HCT116 (cell line): ENCODE measurements around the gene SSR2. TPM values are rescaled to one million over a fixed set of nuclear protein-coding genes. Genes with fewer than 3 reads are reported as not detected.

Source experiments
- ATAC-seq: fragments of 200-7000 bp; cut with Tn5 transposase; 2 replicates; pipeline ENCODE4 v1.9.1; 2020; ENCODE audit warnings: mild to moderate bottlenecking, moderate library complexity
- BruUV-seq: library from RNA; stranded (reverse); fragments of 400-500 nt; replicated peaks from 2 replicates; lab custom pipeline; 2021; lab: Mats Ljungman, UMichigan
- CTCF ChIA-PET: fragments of 300-600 bp; sonication (Branson Sonifier 250); formaldehyde crosslinking; loops from one replicate; lab custom pipeline; 2021; ENCODE audit warnings: antibody characterized with exemption; lab: Charles Lee
- POLR2A ChIA-PET: fragments of 300-600, 350-600 bp; sonication (Branson Sonifier 250); formaldehyde crosslinking; loops from one replicate; lab custom pipeline; 2021; ENCODE audit warnings: antibody characterized with exemption; lab: Charles Lee
- RAD21 ChIA-PET, 2 experiments: fragments of 300-600 bp; sonication (Branson Sonifier 250); formaldehyde crosslinking; loops; one replicate each; lab custom pipeline; 2023; ENCODE audit warnings: low total read pairs in 2 of 2; ENCODE audit not compliant: uncharacterized antibody in 2 of 2, unreplicated experiment in 2 of 2, low non-redundant PET in 1 of 2; lab: Charles Lee
- DNase-seq: peaks from one replicate; pipeline ENCODE4 v3.0.0-alpha.2; 2010; ENCODE audit warnings: low read depth, low spot score
- H2AFZ ChIP-seq: fragments of 200-600 bp; shearing (Covaris generic), sonication (generic); 2 replicates; pipeline ENCODE4 v1.6.1; 2017; ENCODE audit warnings: low read depth, mixed run types, mixed read lengths, antibody characterized with exemption, low read length; ENCODE audit not compliant: poor library complexity, severe bottlenecking
- H3K27ac ChIP-seq: 2 replicates; pipeline ENCODE4 v1.5.1; 2012; ENCODE audit warnings: low read depth, low read length
- H3K27me3 ChIP-seq: fragments of 200-600 bp; sonication (generic); 2 replicates; pipeline ENCODE4 v1.6.1; 2016; ENCODE audit warnings: mixed run types, low read length, mixed read lengths; ENCODE audit not compliant: insufficient read depth
- H3K36me3 ChIP-seq, 2 experiments: fragments of 200-500 bp in 1 of 2; fragments of 200-600 bp in 1 of 2; sonication (Bioruptor generic) in 1 of 2; sonication (generic) in 1 of 2; 2 replicates each; pipeline versions ENCODE4 v1.5.1 to v1.6.1; 2014 to 2016; ENCODE audit warnings: low read length in 2 of 2, inconsistent platforms in 1 of 2, mixed read lengths in 1 of 2, mixed run types in 1 of 2; ENCODE audit not compliant: insufficient read depth in 2 of 2, control insufficient read depth in 1 of 2
- H3K4me1 ChIP-seq, 2 experiments: fragments of 200-600 bp in 1 of 2; sonication (generic) in 1 of 2; 2 replicates each; pipeline versions ENCODE4 v1.5.1 to v1.6.1; 2012 to 2017; ENCODE audit warnings: low read length in 2 of 2, inconsistent platforms in 1 of 2, mild to moderate bottlenecking in 1 of 2, mixed read lengths in 1 of 2, mixed run types in 1 of 2, moderate library complexity in 1 of 2; ENCODE audit not compliant: insufficient read depth in 2 of 2, control insufficient read depth in 1 of 2
- H3K4me2 ChIP-seq: fragments of 200-600 bp; sonication (generic); 2 replicates; pipeline ENCODE4 v1.6.1; 2017; ENCODE audit warnings: mixed run types, low read length, mixed read lengths
- H3K4me3 ChIP-seq, 2 experiments: fragments of 200-600 bp in 1 of 2; sonication (generic) in 1 of 2; replicated peaks in 1 of 2; 2 replicates each; pipeline ENCODE4 v1.5.1; 2011 to 2016; ENCODE audit warnings: low read length in 2 of 2, control low read depth in 1 of 2, low read depth in 1 of 2, mild to moderate bottlenecking in 1 of 2, mixed read lengths in 1 of 2, mixed run types in 1 of 2
- H3K79me2 ChIP-seq: fragments of 200-600 bp; sonication (generic); 2 replicates; pipeline ENCODE4 v1.6.1; 2017; ENCODE audit warnings: mild to moderate bottlenecking, mixed run types, low read length, moderate library complexity, mixed read lengths; ENCODE audit not compliant: insufficient read depth
- H3K9ac ChIP-seq: fragments of 200-600 bp; sonication (generic); 2 replicates; pipeline ENCODE4 v1.6.1; 2016; ENCODE audit warnings: low read length, mixed read lengths
- H3K9me2 ChIP-seq: fragments of 200-600 bp; sonication (generic), shearing (Covaris generic); 2 replicates; pipeline ENCODE4 v1.6.1; 2017; ENCODE audit warnings: mixed run types, mild to moderate bottlenecking, moderate library complexity; ENCODE audit not compliant: insufficient read depth
- H3K9me3 ChIP-seq, 2 experiments: fragments of 200-500 bp in 1 of 2; fragments of 200-600 bp in 1 of 2; sonication (Bioruptor generic) in 1 of 2; sonication (generic) in 1 of 2; 2 replicates each; pipeline ENCODE4 v1.6.1; 2014 to 2017; ENCODE audit warnings: low read length in 2 of 2, mixed read lengths in 2 of 2, inconsistent platforms in 1 of 2, low read depth in 1 of 2, mild to moderate bottlenecking in 1 of 2, mixed run types in 1 of 2, moderate library complexity in 1 of 2; ENCODE audit not compliant: control insufficient read depth in 1 of 2, insufficient read depth in 1 of 2
- H4K20me1 ChIP-seq: fragments of 200-600 bp; sonication (generic), shearing (Covaris generic); 2 replicates; pipeline ENCODE4 v1.6.1; 2017; ENCODE audit warnings: mixed run types, mild to moderate bottlenecking, moderate library complexity; ENCODE audit not compliant: insufficient read depth
- CEBPB ChIP-seq: IDR thresholded peaks from 2 replicates; pipeline ENCODE4 v1.6.1; 2012; ENCODE audit warnings: low read depth
- EZH2phosphoT487 ChIP-seq: fragments of 200-600 bp; IDR thresholded peaks from 2 replicates; pipeline ENCODE4 v1.6.1; 2018; ENCODE audit warnings: antibody characterized with exemption, borderline replicate concordance
- JUND ChIP-seq: IDR thresholded peaks from 2 replicates; pipeline ENCODE4 v1.6.1; 2012
- POLR2A ChIP-seq: IDR thresholded peaks from 2 replicates; pipeline ENCODE4 v1.7.0; 2011; ENCODE audit warnings: borderline replicate concordance; ENCODE audit not compliant: insufficient read depth, insufficient read length; ENCODE audit errors: extremely low read depth
- POLR2AphosphoS5 ChIP-seq: IDR thresholded peaks from 2 replicates; pipeline ENCODE4 v1.6.1; 2011; ENCODE audit warnings: mild to moderate bottlenecking, low read depth, low read length, moderate library complexity
- RAD21 ChIP-seq: IDR thresholded peaks from 2 replicates; pipeline ENCODE4 v1.6.1; 2012; ENCODE audit warnings: low read depth, mild to moderate bottlenecking
- SP1 ChIP-seq: IDR thresholded peaks from 2 replicates; pipeline ENCODE4 v1.6.1; 2012; ENCODE audit warnings: low read depth
- SRF ChIP-seq: IDR thresholded peaks from 2 replicates; pipeline ENCODE4 v1.6.1; 2012; ENCODE audit warnings: low read depth
- TCF7L2 ChIP-seq: IDR thresholded peaks from 2 replicates; pipeline ENCODE4 v1.7.0; 2011; ENCODE audit warnings: borderline replicate concordance, inconsistent platforms; ENCODE audit not compliant: insufficient read depth, insufficient read length; ENCODE audit errors: extremely low read depth
- ZFX ChIP-seq: fragments of 450-650 bp; IDR thresholded peaks from 2 replicates; pipeline ENCODE4 v1.6.1; 2017
- ZNF274 ChIP-seq: fragments of 200-500 bp; sonication (Bioruptor generic); IDR thresholded peaks from 2 replicates; pipeline ENCODE4 v1.6.1; 2014; ENCODE audit warnings: mild to moderate bottlenecking, low read depth, low read length, inconsistent platforms
- intact Hi-C: fragments of 100-400 bp; cut with micrococcal nuclease; formaldehyde crosslinking; loops from 2 replicates; pipeline ENCODE4 v1.10.0; 2022
- total RNA-seq: library from RNA; stranded (reverse); gene quantifications from one replicate; pipeline ENCODE4 v1.2.1, GENCODE V29; 2021; ENCODE audit not compliant: unreplicated experiment
- TF ChIP-seq, protein P1 (sequence below): IDR thresholded peaks from 2 replicates; pipeline ENCODE4 v1.6.1; 2012; ENCODE audit warnings: low read depth
- TF ChIP-seq, protein P2 (sequence below): IDR thresholded peaks from 2 replicates; pipeline ENCODE4 v1.6.1; 2011; ENCODE audit warnings: mild to moderate bottlenecking, low read length, moderate library complexity; ENCODE audit not compliant: insufficient replicate concordance; ENCODE audit errors: extremely low read depth
- TF ChIP-seq, protein P3 (sequence below): IDR thresholded peaks from 2 replicates; pipeline ENCODE4 v1.6.1; 2012

Gene SSR2
- total RNA-seq, 1 experiment from 2014 or later: 153 TPM

DNA sequence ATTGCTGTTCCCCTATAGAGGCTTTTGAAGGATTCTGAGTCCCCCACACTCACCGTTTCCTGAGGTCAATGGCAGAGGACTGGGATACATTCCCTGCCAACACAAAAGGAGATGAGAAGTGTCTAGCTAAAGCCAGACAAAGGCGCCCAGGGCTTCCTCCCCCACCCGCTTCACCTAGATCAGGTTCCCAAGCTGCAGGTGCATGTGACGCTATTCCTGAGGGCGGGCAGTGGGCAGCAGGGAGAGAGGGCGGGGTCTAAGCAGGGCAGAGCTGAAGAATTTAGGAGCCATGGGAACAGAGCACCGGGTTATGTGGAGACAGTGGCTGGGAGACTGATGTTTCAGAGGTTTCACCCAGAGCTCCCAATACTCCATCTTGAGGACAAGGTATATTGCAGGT, 36.4 kb downstream of the SSR2 start:
- POLR2A ChIA-PET: interaction anchor here (0.7 to 3.0 kb wide), 7 partner anchors 21 to 1297 kb away, joined by 3 to 20 read pairs (median 7); partner anchors contain the start of gene KHDC4
- Histone ChIP-seq H3K36me3 (no peaks in the 10 kb centered on the region), H3K4me3 (no peak overlapping the region), H3K4me2 (no peak overlapping the region), H3K9me3 (no peaks in the 10 kb centered on the region), H3K27ac (no peak overlapping the region), H3K4me1 (peaks cover 29 to 35% of the 10 kb centered on the region in 2 experiments), H3K9me2 (no peaks in the 10 kb centered on the region), H4K20me1 (no peaks in the 10 kb centered on the region), H3K79me2 (no peaks in the 10 kb centered on the region), H3K9ac (no peak overlapping the region), H2AFZ (no peak overlapping the region), H3K27me3 (no peaks in the 10 kb centered on the region)
- ATAC-seq (no peak), DNase-seq (no peak)
- RAD21 ChIA-PET: interaction anchor here (0.6 to 1.2 kb wide), 3 partner anchors 22 to 45 kb away, joined by 3 to 4 read pairs (median 3); no protein-coding TSS in a partner anchor
- TF ChIP-seq TCF7L2 (no peak), SP1 (no peak), POLR2A (no peak), EZH2phosphoT487 (no peak), ZFX (no peak), ZNF274 (no peak), RAD21 (no peak), JUND (no peak), SRF (no peak), CEBPB (no peak), POLR2AphosphoS5 (no peak)
- TF ChIP-seq, protein P1, sequence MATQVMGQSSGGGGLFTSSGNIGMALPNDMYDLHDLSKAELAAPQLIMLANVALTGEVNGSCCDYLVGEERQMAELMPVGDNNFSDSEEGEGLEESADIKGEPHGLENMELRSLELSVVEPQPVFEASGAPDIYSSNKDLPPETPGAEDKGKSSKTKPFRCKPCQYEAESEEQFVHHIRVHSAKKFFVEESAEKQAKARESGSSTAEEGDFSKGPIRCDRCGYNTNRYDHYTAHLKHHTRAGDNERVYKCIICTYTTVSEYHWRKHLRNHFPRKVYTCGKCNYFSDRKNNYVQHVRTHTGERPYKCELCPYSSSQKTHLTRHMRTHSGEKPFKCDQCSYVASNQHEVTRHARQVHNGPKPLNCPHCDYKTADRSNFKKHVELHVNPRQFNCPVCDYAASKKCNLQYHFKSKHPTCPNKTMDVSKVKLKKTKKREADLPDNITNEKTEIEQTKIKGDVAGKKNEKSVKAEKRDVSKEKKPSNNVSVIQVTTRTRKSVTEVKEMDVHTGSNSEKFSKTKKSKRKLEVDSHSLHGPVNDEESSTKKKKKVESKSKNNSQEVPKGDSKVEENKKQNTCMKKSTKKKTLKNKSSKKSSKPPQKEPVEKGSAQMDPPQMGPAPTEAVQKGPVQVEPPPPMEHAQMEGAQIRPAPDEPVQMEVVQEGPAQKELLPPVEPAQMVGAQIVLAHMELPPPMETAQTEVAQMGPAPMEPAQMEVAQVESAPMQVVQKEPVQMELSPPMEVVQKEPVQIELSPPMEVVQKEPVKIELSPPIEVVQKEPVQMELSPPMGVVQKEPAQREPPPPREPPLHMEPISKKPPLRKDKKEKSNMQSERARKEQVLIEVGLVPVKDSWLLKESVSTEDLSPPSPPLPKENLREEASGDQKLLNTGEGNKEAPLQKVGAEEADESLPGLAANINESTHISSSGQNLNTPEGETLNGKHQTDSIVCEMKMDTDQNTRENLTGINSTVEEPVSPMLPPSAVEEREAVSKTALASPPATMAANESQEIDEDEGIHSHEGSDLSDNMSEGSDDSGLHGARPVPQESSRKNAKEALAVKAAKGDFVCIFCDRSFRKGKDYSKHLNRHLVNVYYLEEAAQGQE: no peak
- TF ChIP-seq, protein P2, sequence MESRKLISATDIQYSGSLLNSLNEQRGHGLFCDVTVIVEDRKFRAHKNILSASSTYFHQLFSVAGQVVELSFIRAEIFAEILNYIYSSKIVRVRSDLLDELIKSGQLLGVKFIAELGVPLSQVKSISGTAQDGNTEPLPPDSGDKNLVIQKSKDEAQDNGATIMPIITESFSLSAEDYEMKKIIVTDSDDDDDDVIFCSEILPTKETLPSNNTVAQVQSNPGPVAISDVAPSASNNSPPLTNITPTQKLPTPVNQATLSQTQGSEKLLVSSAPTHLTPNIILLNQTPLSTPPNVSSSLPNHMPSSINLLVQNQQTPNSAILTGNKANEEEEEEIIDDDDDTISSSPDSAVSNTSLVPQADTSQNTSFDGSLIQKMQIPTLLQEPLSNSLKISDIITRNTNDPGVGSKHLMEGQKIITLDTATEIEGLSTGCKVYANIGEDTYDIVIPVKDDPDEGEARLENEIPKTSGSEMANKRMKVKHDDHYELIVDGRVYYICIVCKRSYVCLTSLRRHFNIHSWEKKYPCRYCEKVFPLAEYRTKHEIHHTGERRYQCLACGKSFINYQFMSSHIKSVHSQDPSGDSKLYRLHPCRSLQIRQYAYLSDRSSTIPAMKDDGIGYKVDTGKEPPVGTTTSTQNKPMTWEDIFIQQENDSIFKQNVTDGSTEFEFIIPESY: no peak
- TF ChIP-seq, protein P3, sequence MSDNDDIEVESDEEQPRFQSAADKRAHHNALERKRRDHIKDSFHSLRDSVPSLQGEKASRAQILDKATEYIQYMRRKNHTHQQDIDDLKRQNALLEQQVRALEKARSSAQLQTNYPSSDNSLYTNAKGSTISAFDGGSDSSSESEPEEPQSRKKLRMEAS: no peak
- intact Hi-C loops: no loop called here
- no TSS peak for BruUV-seq
- CTCF ChIA-PET: interaction anchor here (0.8 to 3.4 kb wide), 5 partner anchors 10 to 82 kb away, joined by 4 to 22 read pairs (median 6); partner anchors contain the start of gene RXFP4
